IPS-11a (cell line): Measurements from ENCODE around the gene BHLHA9.
"Not testable (repeated sequence)": the region's sequence is repeated elsewhere in the genome, so short reads cannot be mapped to it uniquely, and the experiment has no call there.

ENCODE experiments used
- H3K4me3 ChIP-seq: one replicate; pipeline ENCODE4 v1.5.1; 2013; ENCODE audit warnings: low read depth, low read length, control low read depth

Gene BHLHA9

GRCh38 chr17:1298606-1299005 lies 28.4 kb downstream of the BHLHA9 start:
- H3K4me3 ChIP-seq: no peak overlapping the region

- no peak overlapping the region for H3K4me3 ChIP-seq
These were observed 29.5 kb downstream of the BHLHA9 start for GRCh38 chr17:1299552-1300370.

- no peak overlapping the region for H3K4me3 ChIP-seq
These were observed 30.2 kb downstream of the BHLHA9 start for GRCh38 chr17:1300371-1300905.

- H3K4me3 ChIP-seq: no peak overlapping the region
These were observed 31.3 kb downstream of the BHLHA9 start for GRCh38 chr17:1301546-1301945.

- H3K4me3 ChIP-seq: no peak overlapping the region
These were observed 32.5 kb downstream of the BHLHA9 start for GRCh38 chr17:1302761-1303160.

GRCh38 chr17:1304522-1304921 lies 34.3 kb downstream of the BHLHA9 start:
- no peak overlapping the region for H3K4me3 ChIP-seq

- H3K4me3 ChIP-seq: no peak overlapping the region
These were observed 34.8 kb downstream of the BHLHA9 start for GRCh38 chr17:1304962-1305563.

- not testable (repeated sequence) for H3K4me3 ChIP-seq
These were observed 37.6 kb downstream of the BHLHA9 start for GRCh38 chr17:1307829-1308228.

- no peak overlapping the region for H3K4me3 ChIP-seq
These were observed 42.1 kb downstream of the BHLHA9 start for GRCh38 chr17:1312261-1312870.

- no peak overlapping the region for H3K4me3 ChIP-seq
These were observed 43.2 kb downstream of the BHLHA9 start for GRCh38 chr17:1313270-1314005.

GRCh38 chr17:1315409-1315808 lies 45.2 kb downstream of the BHLHA9 start:
- no peak overlapping the region for H3K4me3 ChIP-seq

GRCh38 chr17:1315891-1316403 lies 45.7 kb downstream of the BHLHA9 start:
- no peak overlapping the region for H3K4me3 ChIP-seq
